AG08395 (cell line): ENCODE measurements around the gene FNBP1.

Source experiments
- DNase-seq: peaks from one replicate; pipeline ENCODE4 v3.0.0; 2012; ENCODE audit warnings: mixed read lengths, low spot score

Gene FNBP1

GRCh38 chr9:129875181-129875611, 167.8 kb downstream of the FNBP1 start:
- DNase-seq = no peak

DNA sequence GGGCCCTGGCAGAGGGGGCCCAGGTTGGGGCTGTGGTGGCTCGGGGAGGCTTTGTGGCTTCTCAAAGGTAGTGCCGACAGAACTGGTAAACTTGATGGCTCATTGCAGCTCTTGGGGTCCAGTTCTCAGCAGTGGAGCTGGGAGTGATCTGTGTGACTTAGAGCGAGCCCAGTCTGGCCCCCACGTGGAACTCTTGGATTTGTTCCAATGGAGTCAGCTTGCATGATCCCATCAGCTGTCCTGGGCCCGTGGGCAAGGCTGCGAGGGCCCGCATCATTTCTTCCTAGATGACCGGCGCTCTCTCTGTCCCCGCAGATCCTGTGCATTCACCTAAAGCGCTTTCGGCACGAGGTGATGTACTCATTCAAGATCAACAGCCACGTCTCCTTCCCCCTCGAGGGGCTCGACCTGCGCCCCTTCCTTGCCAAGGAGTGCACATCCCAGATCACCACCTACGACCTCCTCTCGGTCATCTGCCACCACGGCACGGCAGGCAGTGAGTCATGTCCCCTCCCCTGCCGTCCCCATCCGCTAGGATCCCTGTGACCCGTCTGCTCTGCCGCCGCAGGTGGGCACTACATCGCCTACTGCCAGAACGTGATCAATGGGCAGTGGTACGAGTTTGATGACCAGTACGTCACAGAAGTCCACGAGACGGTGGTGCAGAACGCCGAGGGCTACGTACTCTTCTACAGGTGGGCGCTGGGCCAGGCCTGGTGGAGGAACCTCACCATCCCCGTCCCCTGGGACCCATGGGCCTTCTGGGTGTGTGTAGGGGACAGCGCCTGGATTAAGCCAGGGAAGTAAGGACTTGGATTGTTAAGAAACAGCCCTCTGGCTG, 168.5 kb downstream of the FNBP1 start:
- no peak for DNase-seq

DNA sequence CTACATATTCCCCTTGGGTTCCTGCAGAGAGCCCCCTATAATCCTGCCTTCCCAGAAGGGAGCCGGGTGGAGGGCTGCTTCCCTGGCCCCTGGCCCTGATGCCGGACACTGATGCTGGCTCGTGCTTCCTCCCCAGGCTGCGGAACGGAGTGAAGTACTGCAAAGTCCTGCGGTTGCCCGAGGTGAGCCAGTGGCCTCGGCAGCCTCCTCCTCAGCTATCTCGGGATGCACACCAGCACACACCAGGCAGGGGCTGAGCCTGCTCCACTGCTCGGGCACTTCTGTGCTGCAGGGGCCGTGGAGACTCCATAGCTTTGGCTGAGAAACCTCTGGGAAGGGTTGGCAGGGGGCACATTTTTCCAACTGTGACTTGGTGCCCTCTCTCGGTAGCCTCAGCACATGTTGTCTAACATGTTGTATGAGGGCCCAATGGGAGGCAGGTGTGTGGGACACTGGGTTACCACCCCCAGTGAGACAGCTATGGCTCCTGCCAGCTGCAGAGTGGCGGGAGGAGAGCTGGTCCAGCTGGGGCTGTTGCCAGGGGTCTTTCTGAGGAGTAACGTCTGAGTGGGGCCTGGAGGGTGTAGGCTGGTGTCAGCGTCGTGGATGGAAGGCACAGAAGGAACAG, 169.3 kb downstream of the FNBP1 start:
- no peak for DNase-seq

- DNase-seq = no peak
Observed at GRCh38 chr9:129871046-129871445, 171.9 kb downstream of the FNBP1 start.

- no peak for DNase-seq
Observed at GRCh38 chr9:129869585-129870501, 173.1 kb downstream of the FNBP1 start.

GRCh38 chr9:129868872-129869486, 174.0 kb downstream of the FNBP1 start:
- no peak for DNase-seq

DNA sequence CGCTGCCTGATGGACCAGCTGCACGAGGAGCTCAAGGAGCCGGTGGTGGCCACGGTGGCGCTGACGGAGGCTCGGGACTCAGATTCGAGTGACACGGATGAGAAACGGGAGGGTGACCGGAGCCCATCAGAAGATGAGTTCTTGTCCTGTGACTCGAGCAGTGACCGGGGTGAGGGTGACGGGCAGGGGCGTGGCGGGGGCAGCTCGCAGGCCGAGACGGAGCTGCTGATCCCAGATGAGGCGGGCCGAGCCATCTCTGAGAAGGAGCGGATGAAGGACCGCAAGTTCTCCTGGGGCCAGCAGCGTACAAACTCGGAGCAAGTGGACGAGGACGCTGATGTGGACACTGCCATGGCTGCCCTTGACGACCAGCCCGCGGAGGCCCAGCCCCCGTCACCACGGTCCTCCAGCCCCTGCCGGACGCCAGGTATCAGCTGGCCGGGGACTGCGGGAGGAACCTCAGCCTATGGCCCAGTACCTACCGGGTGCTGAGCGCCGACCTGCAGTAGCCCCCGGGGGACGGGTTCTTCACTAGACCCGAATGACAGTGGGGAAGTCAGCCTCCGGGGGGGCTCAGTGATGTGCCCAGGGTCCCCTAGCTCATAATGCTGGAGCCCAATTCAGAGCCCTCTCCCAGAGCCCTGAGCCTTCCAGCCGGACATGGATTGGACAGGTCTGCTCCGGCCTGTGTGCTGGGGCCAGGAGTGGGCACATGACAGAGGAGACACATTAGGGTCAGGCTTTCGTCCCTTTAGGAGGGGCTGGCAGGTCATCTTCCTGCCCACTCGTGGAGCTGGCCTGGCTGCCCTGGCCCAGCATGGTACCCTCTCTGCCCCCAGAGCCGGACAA, 174.7 kb downstream of the FNBP1 start:
- no peak for DNase-seq

DNA sequence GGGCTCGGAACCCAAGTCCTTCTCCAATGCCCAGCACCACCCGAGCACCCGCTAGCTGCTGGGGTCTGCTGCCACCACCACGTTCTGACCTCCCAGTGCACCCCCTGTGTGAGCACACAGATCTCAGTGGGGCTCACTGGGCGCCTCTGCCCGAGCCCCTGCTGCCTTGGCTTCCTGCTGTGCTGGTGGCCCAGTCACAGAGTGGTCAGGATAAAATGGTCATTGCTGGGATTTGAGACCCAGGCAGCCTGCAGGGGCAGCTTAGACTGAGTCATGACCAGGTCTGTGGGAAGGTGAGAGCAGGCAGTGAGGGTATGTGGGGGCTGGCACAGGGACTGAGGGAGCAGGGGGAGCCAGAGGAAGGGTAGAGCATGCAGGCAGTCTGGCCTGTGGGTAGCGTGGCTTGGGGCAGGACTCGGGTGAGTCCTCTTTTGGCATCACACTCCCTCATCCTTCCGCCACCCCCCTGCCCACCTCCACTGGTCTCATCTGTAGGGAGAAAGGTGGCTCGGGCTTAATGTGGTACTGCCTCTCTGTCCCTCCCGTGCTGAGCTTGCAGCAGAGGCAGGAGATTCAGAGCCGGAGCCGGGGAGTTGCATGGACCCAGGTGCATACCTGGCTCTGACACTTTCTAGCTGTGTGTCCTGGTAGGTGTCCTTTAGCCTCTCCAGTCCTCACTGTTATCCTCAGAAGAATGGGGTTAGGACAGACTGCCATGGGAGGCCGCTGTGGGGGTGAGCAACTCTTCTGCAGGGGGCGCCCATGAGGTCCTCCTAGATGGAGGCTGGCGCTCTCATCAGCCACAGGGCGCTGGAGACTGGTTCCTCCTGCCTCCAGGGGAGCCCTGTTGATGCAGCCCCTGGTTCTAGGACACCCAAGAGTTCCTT, 175.6 kb downstream of the FNBP1 start:
- DNase-seq = no peak

DNA sequence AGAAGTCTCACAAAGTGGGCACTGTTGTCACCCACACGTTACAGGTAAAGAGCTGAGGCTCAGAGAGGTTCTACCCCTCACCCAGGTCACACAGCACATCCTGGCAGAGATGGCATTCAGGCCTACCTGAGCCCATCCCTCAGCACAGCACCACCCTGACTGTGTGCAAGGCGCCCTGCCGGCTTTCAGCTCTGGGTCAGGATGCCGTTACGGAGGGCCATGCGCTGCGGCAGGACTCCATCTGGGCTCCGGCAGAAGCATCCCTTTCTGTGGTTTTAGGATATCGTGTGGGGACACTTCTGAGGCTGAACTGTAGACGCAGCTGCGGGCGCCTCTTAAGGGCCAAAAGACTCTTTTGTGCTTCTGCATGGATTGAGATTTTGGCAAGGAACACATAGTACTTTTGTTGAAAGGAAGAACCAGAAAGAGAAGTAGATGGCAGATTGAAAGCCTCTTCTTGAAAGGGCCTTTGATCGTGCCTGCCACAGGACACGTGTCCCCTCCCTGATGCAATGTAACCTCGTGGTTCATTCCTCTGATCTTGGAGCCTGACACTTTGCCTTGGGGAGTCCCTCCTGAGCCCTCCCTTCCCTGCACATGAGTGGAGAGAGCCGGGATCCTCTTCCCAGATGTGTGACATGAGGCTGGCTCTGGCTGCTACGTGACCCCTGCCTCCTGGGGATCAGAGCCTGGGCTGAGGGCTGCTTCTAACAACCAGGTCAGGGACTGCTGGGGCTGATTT, 176.4 kb downstream of the FNBP1 start:
- no peak for DNase-seq

DNA sequence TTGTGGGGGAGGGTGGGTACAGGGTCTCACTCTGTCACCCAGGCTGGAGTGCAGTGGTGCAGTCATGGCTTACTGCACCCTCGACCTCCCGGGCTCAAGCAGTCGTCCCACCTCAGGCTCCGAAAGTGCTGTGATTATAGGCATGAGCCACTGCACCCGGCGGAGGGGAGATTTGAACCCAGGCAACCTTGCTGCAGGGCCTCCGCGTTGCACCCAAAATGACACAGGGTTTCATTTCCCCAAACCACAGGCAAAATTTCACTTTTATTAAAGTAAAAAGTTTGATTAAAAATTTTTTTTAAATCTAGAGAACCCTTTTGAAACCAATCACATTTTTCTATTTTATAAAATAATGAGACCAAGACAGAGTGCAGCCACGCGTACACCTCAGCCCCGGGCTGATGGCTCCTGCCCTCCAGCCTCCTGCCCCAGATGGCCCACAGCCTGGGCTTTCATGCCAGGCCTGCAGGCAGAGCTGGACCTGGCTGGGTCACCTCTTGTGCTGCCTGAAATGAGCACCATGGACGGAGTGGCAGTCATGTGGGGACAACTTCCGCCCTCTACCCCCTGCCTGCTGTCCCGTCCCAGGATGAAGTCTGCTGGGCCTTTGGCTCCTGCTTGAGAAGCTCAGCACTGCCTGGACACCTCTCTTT, 177.2 kb downstream of the FNBP1 start:
- DNase-seq = no peak

GRCh38 chr9:129864991-129865647, 177.9 kb downstream of the FNBP1 start:
- no peak for DNase-seq

DNA sequence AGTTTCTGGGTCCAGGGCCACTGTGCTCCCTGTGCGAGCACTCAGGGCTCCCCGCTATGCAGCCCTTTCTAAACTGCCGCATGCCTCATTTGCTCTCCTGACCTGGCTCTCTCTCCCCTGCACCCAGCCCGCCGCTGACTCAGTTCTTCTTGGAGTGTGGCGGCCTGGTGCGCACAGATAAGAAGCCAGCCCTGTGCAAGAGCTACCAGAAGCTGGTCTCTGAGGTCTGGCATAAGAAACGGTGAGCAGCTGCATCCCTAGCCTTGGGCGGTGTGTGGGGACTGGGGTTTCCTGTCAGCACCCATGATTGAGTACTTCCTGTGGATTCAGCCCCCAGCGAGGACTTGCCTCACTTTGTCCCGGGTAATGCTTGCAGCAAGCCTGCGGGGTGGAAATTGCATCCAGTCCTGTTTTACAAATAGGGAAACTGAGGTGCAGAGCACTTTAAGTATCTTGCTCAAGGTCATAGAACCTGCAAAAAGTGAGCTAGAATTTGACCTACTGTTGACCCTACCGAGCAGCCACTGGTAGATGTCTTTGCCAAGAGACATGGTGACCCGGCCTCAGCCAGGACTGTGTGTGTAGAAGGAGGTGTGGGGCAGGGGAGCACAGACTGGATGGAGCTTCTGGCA, 179.8 kb downstream of the FNBP1 start:
- peak; percentile 43 for DNase-seq

GRCh38 chr9:129861447-129861827, 181.6 kb downstream of the FNBP1 start:
- no peak for DNase-seq

DNA sequence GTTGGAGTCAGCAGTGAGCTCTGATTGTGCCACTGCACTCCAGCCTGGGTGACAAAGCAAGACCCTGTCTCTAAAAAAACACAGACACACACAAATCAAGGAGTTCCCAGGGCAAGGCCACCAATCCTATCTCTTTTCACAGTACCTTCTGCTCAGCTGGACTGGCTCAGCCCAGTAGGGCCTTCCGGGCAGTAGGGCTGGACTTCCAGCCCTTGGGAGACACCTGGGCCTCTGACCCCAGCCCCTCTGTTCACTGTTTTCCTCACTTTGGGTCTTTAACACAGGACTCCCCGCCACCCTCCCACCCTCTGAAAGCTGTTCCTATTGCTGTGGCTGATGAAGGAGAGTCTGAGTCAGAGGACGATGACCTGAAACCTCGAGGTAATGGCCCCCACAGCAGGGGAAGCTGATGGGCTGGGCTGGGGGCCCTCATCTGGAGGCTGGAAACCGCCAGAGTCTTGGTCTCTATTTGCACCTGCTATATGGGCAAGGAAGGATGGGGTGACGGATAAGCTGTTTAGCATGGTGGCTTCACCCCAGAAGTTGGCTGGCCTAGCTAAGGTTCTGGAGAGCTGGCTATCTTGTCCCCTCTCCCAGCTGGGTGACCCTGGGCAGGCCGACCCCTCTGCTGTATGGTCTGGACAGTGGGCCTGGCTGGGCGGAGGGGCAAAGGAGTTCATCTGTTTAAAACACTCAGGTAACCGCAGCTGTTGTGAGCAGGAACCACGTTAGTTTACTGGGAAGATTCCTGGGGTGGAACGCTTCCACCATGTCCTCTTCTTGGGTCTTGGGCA, 182.1 kb downstream of the FNBP1 start:
- DNase-seq = no peak

DNA sequence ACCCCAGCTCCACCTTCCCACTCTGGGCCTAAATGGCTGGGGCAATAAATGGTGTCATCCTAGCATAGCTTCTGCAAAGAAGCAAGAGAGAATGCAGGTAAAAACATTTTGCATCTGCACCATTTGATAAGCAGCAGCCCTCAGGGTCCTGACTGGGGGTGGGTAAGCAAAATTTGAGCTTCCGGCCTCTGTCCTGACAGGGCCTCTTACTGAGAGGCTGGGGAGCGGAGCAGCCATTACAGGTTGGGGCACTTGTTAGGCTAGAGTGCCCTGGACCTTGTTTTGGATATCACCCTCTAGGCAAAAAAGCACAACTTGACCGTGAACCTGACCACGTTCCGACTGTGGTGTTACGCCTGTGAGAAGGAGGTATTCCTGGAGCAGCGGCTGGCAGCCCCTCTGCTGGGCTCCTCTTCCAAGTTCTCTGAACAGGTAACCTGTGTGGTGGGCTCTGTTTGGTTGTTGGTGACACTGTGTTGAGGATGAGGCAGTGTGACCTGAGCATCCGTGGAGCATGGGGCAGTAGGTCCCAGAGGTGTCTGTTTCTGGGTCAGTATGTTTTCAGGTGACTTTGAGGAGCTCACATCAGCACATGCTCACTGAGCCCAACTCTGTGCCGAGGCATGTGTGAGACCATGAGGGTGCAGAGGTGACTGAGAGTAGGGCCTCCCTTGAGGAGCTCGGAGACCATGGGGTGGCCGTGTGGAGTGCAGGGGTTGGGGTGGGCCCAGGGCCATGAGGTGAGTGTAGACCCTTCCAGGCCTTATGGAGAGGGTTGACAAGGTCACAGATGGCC, 184.6 kb downstream of the FNBP1 start:
- DNase-seq = no peak

GRCh38 chr9:129857207-129857606, 185.8 kb downstream of the FNBP1 start:
- no peak for DNase-seq
